ENCODE data around the gene UGGT1.

UGGT1 gene

GRCh38 chr2:128108166-128108565, 17.2 kb downstream of the UGGT1 start:
- DNase-seq: no peak

- no peak for DNase-seq
These were observed 18.2 kb downstream of the UGGT1 start for GRCh38 chr2:128109243-128109642.

- DNase-seq: no peak
These were observed 25.1 kb downstream of the UGGT1 start for GRCh38 chr2:128115921-128116623.

- no peak for DNase-seq
These were observed 43.6 kb downstream of the UGGT1 start for GRCh38 chr2:128134573-128134972.

- no peak for DNase-seq
These were observed 46.2 kb downstream of the UGGT1 start for GRCh38 chr2:128137094-128137616.

GRCh38 chr2:128139624-128140023, 48.6 kb downstream of the UGGT1 start:
- no peak for DNase-seq

- DNase-seq: no peak
These were observed 54.7 kb downstream of the UGGT1 start for GRCh38 chr2:128145651-128146050.

GRCh38 chr2:128153786-128154185, 62.8 kb downstream of the UGGT1 start:
- DNase-seq: no peak

GRCh38 chr2:128154225-128154624, 63.2 kb downstream of the UGGT1 start:
- no peak for DNase-seq

GRCh38 chr2:128155970-128156369, 65.0 kb downstream of the UGGT1 start:
- no peak for DNase-seq

- no peak for DNase-seq
These were observed 65.8 kb downstream of the UGGT1 start for GRCh38 chr2:128156812-128157211.

GRCh38 chr2:128157644-128158043, 66.6 kb downstream of the UGGT1 start:
- DNase-seq: no peak

- DNase-seq: no peak
These were observed 67.2 kb downstream of the UGGT1 start for GRCh38 chr2:128158176-128158575.

GRCh38 chr2:128159437-128159836, 68.4 kb downstream of the UGGT1 start:
- DNase-seq: no peak

GRCh38 chr2:128160616-128161275, 69.7 kb downstream of the UGGT1 start:
- DNase-seq: no peak

- no peak for DNase-seq
These were observed 71.3 kb downstream of the UGGT1 start for GRCh38 chr2:128162266-128162665.

- DNase-seq: no peak
These were observed 73.3 kb downstream of the UGGT1 start for GRCh38 chr2:128164311-128164710.

GRCh38 chr2:128166746-128167353, 75.8 kb downstream of the UGGT1 start:
- no peak for DNase-seq

- no peak for DNase-seq
These were observed 78.1 kb downstream of the UGGT1 start for GRCh38 chr2:128169094-128169493.

- no peak for DNase-seq
These were observed 78.5 kb downstream of the UGGT1 start for GRCh38 chr2:128169497-128169896.

- DNase-seq: no peak
These were observed 79.1 kb downstream of the UGGT1 start for GRCh38 chr2:128169933-128170709.

- DNase-seq: no peak
These were observed 79.8 kb downstream of the UGGT1 start for GRCh38 chr2:128170776-128171175.

- DNase-seq: no peak
These were observed 81.2 kb downstream of the UGGT1 start for GRCh38 chr2:128172191-128172590.
